NOMO-1 treated with dmso at 0.1 percent for 144 hours (cell line): Measurements from ENCODE around the gene MIPOL1.

ENCODE experiments used
- DNase-seq: peaks from one replicate; lab custom pipeline; 2025; ENCODE audit not compliant: unreplicated experiment; lab: John Stamatoyannopoulos, UW

Gene MIPOL1

DNA sequence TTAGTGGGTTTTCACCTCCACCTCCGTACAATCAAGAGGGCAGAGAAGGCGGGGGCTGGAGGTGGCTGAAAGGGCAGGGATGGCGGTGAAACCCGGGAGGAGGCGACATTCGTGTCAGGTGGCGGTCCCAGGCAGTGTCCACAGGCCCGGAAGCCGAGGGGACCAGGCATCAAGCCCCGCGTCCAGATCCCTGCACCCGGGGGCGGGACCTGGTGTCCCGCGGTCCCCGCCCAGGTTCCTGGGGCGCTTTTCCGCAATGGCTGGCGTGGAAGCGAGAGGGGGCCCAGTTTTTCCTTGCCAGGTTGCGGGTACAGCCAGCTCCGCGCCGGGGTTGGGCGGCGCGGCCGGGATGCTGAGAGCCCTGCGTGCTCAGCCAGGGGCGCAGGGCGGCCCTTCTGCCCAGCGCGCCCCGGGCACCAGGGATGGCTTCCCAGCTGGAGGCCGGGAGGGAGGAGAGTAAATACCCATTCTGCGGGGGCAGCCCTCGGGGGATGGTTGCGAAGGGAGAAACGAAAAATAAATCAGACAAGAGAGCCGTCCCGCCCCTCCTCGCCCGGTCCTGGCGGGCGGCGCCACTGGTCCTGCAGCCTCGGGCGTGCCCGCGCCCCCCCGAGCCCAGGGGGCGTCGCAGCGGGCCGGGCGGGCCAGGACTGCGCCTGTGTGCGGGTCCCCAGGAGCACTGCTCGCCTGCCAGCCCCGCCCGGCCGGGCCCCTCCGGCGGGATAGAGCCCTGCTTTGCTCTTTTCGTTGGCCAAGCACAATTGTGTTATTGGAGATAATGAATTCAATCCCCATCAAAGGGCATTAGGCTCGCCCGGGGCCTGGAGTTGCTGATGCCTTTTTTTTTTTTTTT lies 385.8 kb downstream of the MIPOL1 start:
- no peak for DNase-seq

DNA sequence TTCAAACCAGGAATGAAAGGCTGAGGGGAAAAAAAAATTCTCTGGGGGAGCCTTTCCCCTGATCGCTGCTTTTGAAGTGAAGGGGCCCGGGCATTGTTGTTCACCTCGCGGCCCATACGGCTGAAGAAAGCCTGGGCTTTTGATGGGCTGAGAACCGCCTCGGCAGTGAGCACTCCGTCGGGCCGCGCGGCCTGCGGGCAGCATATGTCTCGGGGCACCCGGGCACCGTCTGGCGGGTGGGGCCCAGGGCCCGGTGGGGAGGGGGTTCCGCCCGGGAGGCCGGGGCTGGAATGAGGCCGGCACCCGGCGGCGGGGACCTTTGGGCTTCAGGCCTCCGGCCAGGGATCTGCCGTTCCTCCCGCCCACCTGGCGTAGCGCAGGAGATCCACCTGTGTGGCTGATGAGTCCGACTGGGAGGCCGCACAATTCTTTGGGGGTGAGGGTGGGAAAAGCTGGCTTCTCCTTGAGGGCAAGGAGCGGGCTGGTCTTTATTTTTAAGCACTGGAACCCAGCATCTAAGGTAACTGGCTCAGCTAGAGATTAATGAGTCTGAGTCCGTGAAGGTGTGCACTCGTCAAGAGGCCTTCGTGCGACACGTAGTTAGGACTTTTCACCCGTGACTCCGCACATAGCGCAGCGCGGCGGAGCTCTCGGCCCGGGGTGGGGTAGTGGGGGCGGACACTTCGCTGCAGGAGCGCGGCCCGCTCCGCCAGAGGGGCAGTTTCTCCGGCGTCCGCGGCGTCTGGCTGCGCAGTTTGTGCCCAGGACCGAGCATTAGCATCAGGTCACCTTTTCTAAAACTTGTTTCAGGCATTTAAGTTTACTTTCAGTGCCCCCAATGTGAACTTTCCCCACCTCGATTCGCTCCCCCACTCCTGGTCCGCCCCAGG lies 386.7 kb downstream of the MIPOL1 start:
- no peak for DNase-seq

DNA sequence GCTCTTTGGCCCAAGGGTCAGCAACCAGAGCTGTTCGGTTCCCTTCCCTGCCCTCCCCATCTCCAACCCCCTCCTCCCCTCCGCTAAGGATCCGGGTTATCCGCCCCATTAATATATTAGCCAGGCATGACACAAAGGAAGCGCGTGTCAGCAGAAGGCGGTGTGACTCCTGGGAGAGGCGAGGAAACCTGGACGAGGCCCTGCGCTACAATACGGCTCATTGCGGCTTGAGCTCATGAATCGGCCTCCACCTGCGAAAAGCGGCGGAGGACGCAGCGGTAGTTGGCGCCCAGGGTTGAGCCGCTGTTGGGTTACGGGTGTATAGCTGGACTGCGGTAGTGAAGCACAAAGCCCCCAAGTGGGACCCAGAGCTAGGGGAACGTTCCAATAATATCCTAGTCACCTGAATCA lies 387.4 kb downstream of the MIPOL1 start:
- DNase-seq: no peak

- DNase-seq: no peak
These were observed 388.4 kb downstream of the MIPOL1 start for GRCh38 chr14:37585971-37586796.

GRCh38 chr14:37586797-37587130 lies 389.0 kb downstream of the MIPOL1 start:
- DNase-seq: no peak

- no peak for DNase-seq
These were observed 389.5 kb downstream of the MIPOL1 start for GRCh38 chr14:37587131-37587803.

GRCh38 chr14:37587881-37588666 lies 390.3 kb downstream of the MIPOL1 start:
- DNase-seq: no peak

DNA sequence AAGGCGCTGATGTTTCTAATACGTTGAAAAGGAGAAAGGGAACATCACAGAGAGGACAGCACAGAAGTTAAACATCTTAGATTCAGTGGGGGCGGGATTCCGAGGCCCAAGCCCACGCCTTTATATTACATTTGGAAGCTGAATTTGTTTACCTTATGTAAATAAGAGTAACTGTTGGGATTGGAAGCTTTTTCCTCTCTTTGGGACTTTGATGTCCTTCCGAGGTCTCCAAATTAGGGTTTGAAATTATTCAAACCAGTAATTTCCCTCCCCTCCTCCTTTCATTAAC lies 390.9 kb downstream of the MIPOL1 start:
- no peak for DNase-seq

- DNase-seq: no peak
These were observed 391.4 kb downstream of the MIPOL1 start for GRCh38 chr14:37588956-37589714.

DNA sequence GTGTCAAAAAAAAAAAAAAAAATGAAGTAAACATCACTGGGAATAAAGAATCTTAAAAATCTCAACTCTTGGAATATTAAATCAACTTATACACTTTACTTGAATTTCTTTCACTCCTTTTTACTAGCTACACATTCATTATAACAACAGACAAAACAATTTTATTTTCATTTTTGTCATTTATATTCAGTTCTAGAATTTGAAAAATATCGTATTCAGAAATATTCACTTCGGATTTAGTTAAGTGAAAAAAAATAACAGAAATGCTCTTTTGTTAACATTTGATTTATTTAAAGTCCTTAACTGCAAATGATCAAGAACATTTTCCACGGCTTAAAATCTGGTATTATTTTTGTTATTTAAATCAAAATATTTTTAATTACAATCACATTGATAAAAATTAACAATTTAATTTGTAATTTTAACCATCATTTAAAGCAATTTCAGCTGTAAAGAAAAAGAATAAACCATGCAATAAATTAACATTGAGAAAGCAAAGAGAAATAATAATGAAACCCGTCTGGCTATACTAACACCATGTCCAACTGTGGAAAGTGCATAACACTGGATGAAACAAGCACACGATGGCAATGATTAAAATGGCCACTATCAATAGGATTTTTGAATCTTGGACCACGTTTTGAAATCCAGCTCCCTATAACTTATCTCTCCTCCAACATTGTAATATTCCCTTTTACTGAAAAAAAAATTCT lies 392.1 kb downstream of the MIPOL1 start:
- no peak for DNase-seq

- DNase-seq: no peak
These were observed 392.8 kb downstream of the MIPOL1 start for GRCh38 chr14:37590428-37591139.

DNA sequence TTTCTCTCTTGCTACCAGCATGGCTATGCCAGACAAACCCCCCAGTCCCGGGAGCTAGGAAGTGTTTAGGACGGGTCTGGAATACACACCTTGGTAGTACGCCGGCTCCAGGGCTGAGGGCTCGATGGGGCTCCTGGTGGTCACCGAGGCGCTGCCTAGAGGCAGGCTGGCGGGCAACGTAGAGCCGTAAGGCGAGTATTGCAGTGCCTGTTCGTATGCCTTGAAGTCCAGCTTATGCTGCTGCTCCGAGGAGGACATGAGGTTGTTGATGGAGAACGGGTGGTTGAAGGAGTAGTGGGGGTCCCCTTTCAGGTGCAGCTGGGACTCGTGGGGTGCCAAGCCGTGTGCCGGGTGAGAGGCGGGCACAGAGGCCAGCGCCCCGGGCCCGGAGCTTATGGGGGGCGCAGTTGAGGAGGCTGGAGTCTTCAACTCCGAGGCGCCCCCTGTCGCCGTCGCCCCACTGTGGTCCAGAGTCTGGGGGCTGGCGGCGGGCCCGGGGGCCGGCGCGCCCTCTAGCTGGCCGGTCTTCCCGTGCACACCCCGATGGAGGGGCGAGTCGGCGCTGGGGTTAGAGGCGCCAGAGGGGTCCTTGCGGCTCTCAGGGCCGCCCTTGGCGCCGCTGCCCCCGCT lies 393.7 kb downstream of the MIPOL1 start:
- DNase-seq: no peak

DNA sequence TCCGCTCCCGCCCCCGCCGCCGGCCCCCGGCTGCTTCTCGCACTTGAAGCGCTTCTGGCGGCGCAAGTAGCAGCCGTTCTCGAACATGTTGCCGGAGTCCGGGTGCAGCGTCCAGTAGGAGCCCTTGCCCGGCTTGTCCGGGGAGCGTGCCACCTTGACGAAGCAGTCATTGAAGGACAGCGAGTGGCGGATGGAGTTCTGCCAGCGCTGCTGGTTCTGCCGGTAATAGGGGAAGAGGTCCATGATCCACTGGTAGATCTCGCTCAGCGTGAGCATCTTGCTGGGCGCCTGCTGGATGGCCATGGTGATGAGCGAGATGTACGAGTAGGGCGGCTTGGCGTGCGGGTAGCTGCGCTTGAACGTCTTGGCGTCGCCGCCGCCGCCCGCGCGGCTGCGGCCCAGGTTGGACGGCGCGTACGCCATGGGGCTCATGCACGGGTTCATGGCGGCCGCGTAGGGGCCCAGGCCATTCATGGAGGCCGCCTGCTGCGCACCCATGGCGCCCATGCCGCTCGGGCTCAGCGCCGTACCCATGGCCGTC lies 394.3 kb downstream of the MIPOL1 start:
- DNase-seq: no peak

GRCh38 chr14:37592482-37593408 lies 395.0 kb downstream of the MIPOL1 start:
- no peak for DNase-seq

GRCh38 chr14:37593511-37594237 lies 395.9 kb downstream of the MIPOL1 start:
- no peak for DNase-seq
